HG03135 (cell line): ENCODE data around the gene CPNE2.

ENCODE experiments used
- ATAC-seq: cut with Tn5 transposase; IDR thresholded peaks from one replicate; pipeline ENCODE4 v1.9.1; 2021; ENCODE audit warnings: mild to moderate bottlenecking, moderate library complexity; ENCODE audit not compliant: unreplicated experiment

The CPNE2 gene

GRCh38 chr16:57190136-57190535 is 97.8 kb downstream of the CPNE2 start:
- ATAC-seq: no peak

GRCh38 chr16:57191056-57191571 is 98.7 kb downstream of the CPNE2 start:
- no peak for ATAC-seq

GRCh38 chr16:57192146-57192545 is 99.8 kb downstream of the CPNE2 start:
- ATAC-seq: no peak

- no peak for ATAC-seq
These were observed 100.5 kb downstream of the CPNE2 start for GRCh38 chr16:57192720-57193486.

- ATAC-seq: no peak
These were observed 102.1 kb downstream of the CPNE2 start for GRCh38 chr16:57194512-57194911.

GRCh38 chr16:57196286-57196685 is 103.9 kb downstream of the CPNE2 start:
- ATAC-seq: no peak

- ATAC-seq: no peak
These were observed 104.4 kb downstream of the CPNE2 start for GRCh38 chr16:57196753-57197152.
